Activated CD4-positive, alpha-beta T cell treated with anti-CD3 and anti-CD28 coated beads, Interleukin-2, amount 50 U/mL, for 16 hours (primary cell): ENCODE data around the gene RPS6KA4.

Experiments
- DNase-seq: peaks from one replicate; pipeline ENCODE4 v3.0.0-alpha.2; 2020

RPS6KA4 gene

DNA sequence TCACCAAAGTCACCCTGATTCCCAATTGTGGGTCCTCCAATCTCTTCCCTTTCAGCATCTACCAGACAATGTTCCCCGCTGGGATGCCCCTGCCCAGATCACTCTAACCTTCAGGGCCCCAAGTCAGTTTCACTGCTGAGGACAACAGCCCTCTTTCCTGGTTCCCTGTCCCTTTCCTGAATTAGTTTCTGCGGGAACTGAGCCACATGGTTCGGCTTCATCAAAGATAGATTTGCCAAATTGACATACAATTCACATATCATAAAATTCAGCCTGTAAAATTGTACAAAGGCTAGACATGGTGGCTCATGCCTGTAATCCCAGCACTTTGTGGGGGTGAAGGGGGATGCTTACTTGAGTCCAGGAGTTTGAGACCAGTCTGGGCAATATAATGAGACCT, 31.0 kb upstream of the RPS6KA4 start:
- no peak for DNase-seq

DNA sequence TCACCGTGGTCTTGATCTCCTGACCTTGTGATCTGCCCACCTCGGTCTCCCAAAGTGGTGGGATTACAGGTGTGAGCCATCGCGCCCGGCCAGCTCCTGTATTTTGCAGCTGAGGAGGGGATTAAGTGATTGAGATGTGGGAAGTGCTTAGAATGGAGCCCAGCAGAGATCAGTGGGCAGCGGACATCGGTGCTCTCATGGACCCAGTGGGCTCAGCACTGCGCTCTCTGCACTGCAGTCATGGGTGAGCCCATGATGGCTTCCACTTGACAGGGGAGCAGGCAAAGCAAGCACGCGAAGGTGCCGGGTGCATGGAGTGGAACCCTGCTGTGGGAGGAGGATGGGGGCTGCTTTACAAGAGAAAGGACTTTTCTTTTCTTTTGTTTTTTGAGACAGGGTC, 28.1 kb upstream of the RPS6KA4 start:
- no peak for DNase-seq

DNA sequence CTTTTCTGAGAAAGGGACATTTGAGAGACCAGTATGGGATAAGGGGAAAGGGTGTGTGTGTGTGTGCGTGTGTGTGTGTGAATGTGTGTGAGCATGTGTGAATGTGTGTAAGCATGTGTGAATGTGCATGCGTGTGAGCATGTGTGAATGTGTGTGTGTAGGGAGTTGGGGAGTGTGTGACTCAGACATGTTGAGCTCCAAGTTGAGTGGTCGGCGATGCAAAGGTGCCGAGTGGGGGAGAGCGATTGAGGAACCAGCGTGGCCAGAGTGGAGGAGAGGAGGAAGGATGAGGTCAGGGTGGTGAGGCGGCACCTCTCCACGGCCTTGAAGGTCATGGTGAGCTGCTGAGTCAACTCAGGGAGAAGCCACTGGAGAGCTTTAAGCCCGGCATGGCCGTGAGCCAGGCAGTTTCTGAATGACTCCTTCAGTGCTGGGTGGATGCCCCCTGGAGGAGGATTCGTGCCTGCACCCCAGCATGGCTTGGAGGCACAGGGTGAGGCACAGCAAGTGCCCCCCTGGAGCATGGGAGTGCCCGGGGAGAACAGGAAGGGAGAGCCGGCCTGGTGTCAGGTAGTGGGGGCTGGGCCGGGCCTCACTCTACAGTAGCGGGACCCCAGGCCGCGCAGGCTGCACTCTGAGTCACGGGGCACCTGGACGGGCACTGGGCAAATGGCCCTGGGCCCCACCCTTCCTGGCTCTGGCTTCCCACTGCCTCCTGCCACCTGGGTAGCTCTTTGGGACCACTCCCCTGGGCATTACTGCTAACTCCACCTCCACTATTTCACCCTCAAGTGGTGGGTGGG, 27.2 kb upstream of the RPS6KA4 start:
- DNase-seq, result peak; percentile 94

DNA sequence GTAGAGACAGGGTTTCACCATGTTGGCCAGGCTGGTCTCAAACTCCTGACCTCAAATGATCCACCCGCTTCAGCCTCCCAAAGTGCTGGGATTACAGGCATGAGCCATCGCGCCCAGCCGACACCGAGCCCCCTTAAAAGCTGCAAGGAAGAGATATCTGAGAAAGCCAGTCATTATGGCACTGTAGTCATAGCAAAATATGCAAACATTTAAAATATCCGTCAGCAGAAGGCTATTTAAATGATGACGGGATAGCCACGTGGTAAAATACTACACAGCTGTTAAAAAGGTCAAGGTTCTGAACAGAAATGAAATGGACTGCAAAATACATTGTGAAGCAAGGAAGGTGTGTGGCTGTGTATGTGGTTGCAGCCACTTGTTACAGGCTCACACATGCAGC, 25.4 kb upstream of the RPS6KA4 start:
- DNase-seq, result no peak

DNA sequence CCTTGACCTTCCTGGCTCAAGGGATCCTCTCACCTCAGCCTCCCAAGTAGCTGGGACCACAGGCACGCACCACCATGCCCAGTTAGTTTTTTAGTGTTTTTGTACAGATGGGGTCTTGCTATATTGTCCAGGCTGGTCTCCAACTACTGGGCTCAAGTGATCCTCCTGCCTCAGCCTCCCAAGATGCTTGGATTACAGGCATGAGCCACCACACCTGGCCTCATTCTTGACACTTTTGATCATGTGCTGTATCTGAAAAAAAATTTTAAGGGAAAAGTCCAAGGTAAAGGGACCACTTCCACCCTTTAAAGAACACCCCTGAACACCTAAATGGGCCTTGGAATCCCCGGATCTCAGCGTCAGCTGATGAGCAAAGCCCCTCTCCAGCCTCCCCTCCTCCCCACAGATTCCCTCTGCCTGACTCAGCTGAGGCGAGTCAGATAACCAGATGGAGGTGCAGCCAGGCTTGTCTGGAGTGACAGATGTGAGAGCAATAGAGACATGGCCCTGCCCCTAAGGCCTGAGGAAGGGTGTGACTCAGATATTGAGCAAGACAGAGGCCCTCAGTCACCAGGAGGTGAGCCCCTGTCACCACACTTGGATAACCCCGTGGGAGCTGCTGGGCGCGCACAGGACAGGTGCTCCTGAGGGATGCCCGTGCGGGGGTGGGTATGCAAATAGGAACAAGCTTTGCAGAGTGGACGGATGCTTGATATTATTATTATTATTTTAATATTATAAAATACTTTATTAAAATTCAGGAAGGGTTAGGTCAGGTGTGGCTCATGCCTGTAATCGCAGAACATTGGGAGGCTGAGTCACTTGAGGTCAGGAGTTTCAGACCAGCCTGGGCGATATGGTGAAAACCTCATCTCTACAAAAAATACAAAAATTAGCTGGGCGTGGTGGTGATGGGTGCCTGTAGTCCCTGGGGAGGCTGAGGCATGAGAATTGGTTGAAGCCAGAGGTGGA, 23.9 kb upstream of the RPS6KA4 start:
- peak; percentile 74 for DNase-seq

DNA sequence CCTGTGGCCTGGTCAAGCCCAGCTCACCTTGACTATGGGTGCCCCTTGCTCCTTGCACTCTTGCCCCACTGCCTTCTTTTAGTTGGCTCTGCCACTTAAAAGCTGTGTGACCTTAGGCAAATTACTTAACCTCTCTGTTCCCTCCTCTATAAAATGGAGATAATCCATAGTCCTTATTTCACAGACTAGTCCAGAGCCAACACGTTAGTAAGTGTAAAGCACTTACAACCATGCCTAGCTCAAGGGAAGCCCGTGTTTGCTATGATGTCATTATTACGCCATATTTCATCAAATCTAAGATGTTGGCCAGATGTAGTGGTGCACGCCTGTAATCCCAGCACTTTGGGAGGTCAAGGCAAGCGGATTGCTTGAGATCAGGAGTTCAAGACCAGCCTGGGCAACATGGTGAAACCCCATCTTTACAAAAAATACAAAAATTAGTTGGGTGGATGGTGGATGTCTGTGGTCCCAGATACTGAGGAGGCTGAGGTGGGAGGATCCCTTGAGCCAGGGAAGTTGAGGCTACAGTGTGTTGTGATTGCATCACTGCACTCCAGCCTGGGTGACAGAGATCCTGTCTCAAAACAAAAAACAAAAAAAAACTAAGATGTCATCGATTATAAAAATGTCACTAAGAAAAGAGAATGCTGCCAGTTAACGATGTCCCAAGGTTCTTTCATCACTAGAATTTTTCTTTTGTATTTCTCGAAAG, 21.3 kb upstream of the RPS6KA4 start:
- no peak for DNase-seq

DNA sequence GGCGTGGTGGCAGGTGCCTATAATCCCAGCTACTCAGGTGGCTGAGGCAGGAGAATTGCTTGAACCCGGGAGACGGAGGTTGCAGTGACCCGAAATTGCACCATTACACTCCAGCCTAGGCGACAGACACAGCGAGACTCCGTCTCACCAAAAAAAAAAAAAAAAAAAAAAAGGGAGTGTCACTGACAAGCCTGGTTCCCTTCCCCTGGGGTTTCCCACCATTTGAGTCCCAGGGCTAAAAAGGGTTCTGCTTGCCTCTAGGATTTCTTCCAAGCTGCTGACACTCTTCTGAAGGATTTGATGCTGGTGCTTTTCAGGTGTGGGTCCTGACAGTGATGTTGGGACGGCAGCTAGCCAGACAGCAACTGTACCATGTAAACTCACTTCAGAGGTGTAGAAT, 20.2 kb upstream of the RPS6KA4 start:
- no peak for DNase-seq

DNA sequence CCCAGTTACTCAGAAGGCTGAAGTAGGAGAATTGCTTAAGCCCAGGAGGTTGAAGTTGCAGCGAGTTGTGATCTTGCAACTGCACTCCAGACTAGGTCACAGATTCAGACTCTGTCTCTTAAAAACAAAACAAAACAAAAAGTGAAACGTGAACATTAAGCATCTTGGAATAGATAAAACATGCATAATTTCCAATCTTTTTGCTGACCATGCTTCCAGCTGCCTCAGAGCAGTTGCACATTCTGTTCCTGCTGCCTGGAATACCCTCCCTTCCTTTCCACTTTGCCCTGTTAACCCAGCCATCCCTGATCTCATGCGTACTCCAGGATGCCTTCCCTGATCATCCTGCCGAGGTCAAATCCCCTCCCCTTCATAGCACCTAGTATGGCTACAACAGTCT, 19.7 kb upstream of the RPS6KA4 start:
- DNase-seq, result no peak

DNA sequence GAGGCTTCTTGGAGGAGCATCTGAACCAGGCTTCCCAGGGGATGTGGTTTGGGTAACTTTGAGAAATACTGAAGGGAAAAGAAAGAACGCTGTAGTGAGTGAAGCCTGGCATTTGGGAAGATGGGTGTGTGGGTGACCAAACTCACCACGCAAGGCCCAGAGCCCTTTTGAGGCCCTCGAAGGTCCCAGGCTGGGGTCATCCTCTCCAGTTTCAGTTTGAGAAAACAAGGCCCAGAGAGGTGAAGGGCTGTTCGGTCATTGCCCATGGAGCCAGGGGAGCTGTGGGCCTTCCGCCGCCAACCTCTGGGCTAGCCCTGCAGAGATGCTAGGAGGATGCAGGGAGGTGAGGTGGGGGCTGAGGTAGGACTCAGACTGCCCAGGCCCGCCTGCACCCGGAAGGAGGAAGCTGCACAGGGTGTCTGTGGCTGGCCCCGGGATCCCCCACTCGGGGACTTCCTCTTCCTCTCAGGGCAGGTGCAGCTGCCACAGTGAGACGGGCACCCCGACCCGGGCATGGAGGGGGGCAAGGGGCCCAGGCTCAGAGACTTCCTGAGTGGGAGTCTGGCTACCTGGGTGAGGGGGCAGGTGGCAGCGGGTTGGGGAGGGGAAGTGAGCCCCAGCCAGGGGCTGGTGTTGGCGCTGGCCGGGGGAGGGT, 19.1 kb upstream of the RPS6KA4 start, which contains the start of gene CCDC88B:
Gene CCDC88B, plus strand, starts transcription at position 451 of the 655 bp plus-strand sequence. Its CDS starts 63 bp downstream, at position 514.
- peak; percentile 91 for DNase-seq

DNA sequence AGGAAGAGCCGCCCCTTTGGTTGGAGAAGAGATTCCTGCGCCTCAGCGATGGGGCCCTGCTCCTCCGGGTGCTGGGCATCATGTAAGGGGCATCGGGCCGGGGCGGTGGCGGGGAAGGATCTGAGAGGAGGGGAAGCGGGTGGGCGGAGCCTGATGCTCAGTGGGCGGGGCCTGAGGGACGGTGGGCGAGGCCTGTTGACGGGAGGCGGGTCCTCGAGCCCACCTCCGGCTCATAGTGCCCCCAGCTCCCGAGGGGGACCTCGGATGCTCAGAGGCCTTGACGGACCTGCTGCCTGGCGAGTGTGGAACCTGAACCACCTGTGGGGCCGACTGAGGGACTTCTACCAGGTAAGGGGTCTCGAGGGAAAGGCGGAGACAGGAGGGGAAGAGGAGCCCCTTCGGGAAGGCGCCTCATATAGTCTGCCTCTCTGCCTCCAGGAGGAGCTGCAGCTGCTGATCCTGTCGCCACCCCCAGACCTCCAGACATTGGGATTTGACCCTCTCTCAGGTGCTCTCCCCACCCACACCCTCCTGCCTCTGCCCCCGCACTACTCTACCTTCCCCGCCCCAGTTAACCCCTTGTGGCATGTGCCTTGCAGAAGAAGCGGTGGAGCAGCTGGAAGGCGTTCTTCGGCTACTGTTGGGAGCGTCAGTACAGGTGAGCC, 18.2 kb upstream of the RPS6KA4 start:
- DNase-seq, result peak; percentile 85

DNA sequence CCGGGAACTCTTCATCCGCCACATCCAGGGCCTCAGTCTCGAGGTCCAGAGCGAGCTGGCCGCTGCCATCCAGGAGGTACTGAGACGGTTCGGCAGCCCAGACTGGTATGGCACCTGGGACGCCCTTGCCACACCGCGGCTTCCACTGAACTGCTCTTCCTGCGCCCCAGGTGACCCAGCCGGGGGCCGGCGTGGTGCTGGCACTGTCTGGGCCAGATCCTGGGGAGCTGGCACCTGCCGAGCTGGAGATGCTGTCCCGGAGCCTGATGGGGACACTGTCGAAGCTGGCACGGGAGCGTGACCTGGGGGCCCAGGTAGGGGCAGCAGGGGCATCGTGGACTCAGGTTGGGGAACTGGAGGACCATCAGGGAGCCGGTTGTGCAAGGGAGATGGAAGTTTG, 17.5 kb upstream of the RPS6KA4 start:
- no peak for DNase-seq

DNA sequence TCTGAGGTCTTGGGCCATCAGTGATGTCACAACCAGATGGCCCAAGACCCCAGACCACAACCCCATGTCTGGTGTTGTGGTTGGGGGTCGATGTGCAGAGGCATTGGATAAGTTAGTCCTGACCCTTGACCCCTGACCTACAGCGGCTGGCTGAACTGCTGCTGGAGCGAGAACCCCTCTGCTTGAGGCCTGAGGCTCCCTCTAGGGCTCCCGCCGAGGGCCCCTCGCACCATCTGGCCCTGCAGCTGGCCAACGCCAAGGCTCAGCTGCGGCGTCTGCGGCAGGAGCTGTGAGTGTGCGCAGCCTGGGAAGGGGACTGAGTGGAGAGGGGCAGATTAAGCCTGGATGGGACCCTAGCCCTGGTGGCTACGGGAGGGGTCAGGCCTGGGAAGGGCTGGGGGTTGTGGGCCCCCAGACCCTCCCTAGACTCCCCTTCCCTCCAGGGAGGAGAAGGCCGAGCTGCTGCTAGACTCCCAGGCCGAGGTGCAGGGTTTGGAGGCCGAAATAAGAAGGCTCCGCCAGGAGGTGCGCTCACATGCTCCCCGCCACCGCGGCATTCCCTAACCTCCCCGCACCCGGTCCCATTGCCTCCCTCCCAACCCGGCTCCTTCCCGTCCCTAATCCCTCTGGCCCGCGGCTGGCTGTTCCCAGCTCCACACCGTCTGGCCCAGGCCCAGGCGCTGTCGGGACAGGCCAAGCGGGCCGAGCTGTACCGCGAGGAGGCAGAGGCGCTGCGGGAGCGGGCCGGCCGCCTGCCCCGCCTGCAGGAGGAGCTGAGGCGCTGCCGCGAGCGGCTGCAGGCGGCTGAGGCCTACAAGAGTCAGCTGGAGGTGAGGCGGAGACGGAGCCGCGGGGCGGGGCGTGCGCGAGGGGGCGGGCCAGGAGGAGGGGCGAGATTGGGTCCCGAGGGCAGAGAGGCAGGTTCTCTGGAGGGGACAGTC, 16.8 kb upstream of the RPS6KA4 start:
- DNase-seq, result peak; percentile 93

DNA sequence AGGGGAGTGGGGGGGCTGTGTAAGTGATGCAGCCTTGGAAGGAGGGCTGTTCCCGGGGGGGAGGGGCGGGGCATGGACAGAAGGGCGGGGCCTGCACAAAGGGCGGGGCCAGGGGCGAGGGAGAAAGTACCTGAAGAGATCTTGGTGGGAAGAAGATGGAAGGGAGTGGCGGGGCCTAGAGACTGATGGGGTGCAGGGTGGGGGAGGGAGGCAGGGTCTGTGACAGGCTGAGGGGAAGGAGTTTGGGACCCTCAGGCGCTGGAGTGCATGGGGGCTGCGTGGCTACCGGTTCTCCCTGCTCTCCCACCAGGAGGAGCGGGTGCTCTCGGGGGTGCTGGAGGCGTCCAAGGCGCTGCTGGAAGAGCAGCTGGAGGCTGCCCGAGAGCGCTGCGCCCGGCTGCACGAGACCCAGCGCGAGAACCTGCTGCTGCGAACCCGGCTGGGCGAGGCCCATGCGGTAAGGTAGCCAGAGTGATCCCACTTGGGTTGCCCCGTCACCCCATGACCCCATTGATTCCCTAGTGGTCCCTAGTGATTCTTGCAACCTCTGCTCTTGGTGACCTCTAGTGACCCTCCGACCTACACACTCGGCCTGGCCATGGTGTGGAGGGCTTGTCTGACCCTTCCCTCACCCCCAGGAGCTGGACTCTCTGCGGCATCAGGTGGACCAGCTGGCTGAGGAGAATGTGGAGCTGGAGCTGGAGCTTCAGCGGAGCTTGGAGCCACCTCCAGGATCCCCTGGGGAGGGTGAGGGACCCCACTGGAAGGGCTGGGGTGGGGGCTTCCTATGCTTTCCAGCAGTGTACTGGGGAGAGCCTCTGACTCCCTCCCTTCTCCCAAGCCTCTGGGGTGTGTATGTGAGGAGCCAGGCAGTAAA, 15.9 kb upstream of the RPS6KA4 start:
- no peak for DNase-seq

DNA sequence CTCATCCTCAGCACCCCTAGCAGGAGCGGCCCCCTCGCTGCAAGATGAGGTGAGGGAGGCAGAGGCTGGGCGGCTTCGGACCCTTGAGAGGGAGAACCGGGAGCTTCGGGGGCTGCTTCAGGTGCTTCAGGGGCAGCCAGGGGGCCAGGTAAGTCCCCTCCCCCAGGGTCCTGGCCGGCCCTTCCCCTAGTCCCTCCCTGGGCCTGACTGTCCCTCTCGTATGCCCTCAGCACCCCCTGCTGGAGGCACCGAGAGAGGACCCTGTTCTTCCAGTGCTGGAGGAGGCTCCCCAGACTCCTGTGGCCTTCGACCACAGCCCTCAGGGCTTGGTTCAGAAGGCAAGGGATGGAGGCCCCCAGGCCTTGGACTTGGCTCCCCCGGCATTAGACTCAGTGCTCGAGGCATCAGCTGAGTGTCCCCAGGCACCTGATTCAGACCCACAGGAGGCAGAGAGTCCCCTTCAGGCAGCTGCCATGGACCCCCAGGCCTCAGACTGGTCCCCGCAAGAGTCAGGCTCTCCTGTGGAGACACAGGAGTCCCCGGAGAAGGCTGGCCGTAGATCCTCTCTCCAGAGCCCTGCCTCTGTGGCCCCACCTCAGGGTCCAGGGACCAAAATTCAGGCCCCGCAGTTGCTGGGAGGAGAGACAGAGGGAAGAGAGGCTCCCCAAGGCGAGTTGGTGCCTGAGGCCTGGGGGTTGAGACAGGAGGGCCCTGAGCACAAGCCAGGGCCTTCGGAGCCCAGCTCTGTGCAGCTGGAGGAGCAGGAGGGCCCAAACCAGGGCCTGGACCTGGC, 15.0 kb upstream of the RPS6KA4 start:
- DNase-seq, result no peak

DNA sequence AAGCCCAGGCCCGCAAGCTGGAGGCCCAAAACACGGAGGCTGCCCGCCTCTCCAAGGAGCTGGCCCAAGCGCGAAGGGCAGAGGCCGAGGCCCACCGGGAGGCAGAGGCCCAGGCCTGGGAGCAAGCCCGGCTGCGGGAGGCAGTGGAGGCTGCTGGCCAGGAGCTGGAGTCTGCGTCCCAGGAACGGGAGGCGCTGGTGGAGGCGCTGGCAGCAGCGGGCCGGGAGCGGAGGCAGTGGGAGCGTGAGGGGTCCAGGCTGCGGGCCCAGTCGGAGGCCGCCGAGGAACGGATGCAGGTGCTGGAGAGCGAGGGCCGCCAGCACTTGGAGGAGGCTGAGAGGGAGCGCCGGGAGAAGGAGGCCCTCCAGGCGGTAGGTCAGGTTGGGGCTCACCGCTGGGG, 14.2 kb upstream of the RPS6KA4 start:
- no peak for DNase-seq

DNA sequence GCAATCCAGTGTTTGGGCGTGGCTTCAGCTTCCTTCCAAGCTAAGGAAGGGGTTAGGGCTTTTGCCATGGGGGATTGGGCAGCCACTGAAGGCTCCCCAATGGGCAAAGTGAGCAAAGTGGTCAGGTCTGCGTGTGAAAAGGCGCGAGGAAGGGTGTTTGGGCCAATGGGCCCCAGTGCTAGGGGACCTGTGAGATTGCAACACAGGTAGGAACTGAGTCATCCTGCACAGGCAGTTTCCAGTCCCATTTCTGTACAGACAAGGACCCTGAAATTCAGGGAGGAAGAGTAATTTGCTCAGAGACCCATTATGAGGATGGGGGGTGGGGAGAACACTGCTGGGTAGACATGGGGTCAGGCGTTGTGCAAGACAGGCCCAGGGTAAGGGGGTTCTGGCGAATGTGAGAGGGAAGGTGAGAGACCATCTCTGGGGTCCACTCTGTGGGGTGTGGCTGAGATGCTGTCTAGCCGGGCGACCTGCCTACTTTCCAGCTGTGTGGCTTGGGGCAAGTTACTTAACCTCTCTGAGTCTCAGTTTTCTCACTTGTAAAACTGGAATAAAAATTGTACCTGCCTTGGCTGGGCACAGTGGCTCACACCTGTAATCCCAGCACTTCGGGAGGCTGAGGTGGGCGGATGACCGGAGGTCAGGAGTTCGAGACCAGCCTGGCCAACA, 11.6 kb upstream of the RPS6KA4 start:
- DNase-seq, result no peak

DNA sequence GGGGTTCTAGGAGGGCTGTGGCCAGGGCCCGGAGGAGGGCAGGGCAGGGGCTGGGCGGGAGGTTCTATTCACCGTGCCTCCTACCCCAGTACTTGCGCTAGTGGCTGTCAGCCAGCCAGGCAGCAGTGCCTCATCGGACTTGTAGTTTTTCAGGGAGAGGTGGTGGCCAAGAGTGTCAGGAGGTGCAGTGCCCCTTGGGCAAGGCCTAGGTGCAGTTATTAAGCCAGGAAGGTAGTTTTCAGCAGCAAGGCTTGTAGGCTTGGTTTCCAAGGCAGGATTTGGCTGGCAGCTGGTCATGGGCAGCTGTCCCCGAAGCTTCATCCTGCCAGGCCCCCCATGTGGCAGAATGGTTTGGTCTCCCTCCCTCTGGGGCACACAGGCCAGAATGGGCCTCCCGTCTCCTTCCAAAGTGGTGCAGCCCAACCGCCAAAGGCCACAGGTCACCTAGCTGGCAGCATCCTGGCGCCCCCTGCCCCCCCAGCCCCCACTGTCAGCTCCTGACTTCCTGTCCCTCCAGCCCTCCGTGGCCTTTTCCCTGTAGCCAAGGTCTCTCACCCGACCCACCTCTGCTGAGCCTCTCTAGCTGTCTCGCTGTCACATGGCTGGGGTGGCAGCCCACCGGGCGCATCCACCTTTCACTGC, 10.5 kb upstream of the RPS6KA4 start:
- DNase-seq, result no peak

DNA sequence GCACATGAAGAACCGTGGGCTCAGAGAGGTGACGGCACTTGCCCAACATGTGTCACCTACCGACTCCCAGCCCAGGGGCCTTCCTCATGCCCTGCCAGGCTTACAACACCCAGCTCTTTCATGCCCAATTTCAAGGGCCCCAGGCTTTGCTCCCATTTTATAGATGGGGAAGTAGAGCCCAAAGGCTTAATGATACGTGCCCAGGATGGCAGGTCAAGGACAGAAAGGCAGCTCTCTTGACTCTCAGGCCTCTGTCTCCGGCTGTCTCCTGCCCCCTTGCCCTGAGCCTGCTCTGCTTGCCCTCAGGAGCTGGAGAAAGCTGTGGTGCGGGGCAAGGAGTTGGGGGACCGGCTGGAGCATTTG, 10.0 kb upstream of the RPS6KA4 start:
- no peak for DNase-seq
